Gastroesophageal sphincter (tissue), 4 donors: ENCODE measurements around the gene SAE1. TPM values are rescaled to one million over a fixed set of nuclear protein-coding genes. Genes with fewer than 3 reads are reported as not detected.

Experiments
- ATAC-seq: fragments of 150-250 bp; one replicate; pipeline ENCODE4 v1.9.1; 2016; ENCODE audit warnings: mild to moderate bottlenecking, moderate library complexity
- H3K27ac ChIP-seq, 4 donors: fragments of 200-600 bp; sonication (generic) in 3 of 4; 1 replicate in 3 of 4; 2 replicates in 1 of 4; pipeline ENCODE4 v1.5.1; 2016 to 2019
- H3K27me3 ChIP-seq: fragments of 200-600 bp; sonication (generic); one replicate; pipeline ENCODE4 v1.5.1; 2019
- H3K36me3 ChIP-seq, 2 donors: fragments of 200-600 bp; sonication (generic); one replicate each; pipeline ENCODE4 v1.5.1; 2019; ENCODE audit warnings: control low read depth in 1 of 2
- H3K4me1 ChIP-seq, 3 donors: fragments of 200-600 bp; sonication (generic); 1 replicate in 2 of 3; 2 replicates in 1 of 3; pipeline ENCODE4 v1.5.1; 2016 to 2019; ENCODE audit warnings: control low read depth in 2 of 3
- H3K4me3 ChIP-seq, 2 donors: fragments of 200-600 bp; sonication (generic); one replicate each; pipeline ENCODE4 v1.5.1; 2019; ENCODE audit warnings: mild to moderate bottlenecking in 1 of 2, moderate library complexity in 1 of 2
- H3K9me3 ChIP-seq, 3 donors: fragments of 200-600 bp; sonication (generic); one replicate each; pipeline ENCODE4 v1.5.1; 2017 to 2019; ENCODE audit warnings: control low read depth in 2 of 3
- EP300 ChIP-seq: sonication (generic); formaldehyde crosslinking; IDR thresholded peaks from one replicate; pipeline ENCODE4 v1.6.1; 2017; ENCODE audit warnings: antibody characterized with exemption, mild to moderate bottlenecking
- POLR2A ChIP-seq, 2 donors: fragments of 450-650 bp; IDR thresholded peaks; one replicate each; pipeline ENCODE4 v1.6.1; 2017; ENCODE audit warnings: antibody characterized with exemption in 2 of 2, mild to moderate bottlenecking in 2 of 2, moderate library complexity in 1 of 2
- POLR2AphosphoS5 ChIP-seq: sonication (generic); formaldehyde crosslinking; IDR thresholded peaks from one replicate; pipeline ENCODE4 v1.6.1; 2017; ENCODE audit warnings: antibody characterized with exemption
- WGBS, 2 donors: methylation state at CpG; one replicate each; pipeline ENCODE4 v1.1.5; 2018; ENCODE audit warnings: low coverage in 1 of 2; 5-methylcytosine and 5-hydroxymethylcytosine counted together
- total RNA-seq, 4 donors: library from RNA; depleted of rRNA; stranded (reverse); fragments of >200 nt; gene quantifications; one replicate each; pipeline ENCODE4 v1.1.0, GENCODE V29; 2016
- TF ChIP-seq, protein P1 (sequence below), 4 experiments: fragments of 200-600 bp in 2 of 4; fragments of 450-650 bp in 2 of 4; sonication (generic) in 1 of 4; IDR thresholded peaks; one replicate each; pipeline ENCODE4 v1.5.1; 2017 to 2019; ENCODE audit warnings: antibody characterized with exemption in 4 of 4, mild to moderate bottlenecking in 2 of 4, moderate library complexity in 2 of 4

Gene SAE1
- total RNA-seq, 4 donors from 2014 or later: 134 to 157 (median 153) TPM

DNA sequence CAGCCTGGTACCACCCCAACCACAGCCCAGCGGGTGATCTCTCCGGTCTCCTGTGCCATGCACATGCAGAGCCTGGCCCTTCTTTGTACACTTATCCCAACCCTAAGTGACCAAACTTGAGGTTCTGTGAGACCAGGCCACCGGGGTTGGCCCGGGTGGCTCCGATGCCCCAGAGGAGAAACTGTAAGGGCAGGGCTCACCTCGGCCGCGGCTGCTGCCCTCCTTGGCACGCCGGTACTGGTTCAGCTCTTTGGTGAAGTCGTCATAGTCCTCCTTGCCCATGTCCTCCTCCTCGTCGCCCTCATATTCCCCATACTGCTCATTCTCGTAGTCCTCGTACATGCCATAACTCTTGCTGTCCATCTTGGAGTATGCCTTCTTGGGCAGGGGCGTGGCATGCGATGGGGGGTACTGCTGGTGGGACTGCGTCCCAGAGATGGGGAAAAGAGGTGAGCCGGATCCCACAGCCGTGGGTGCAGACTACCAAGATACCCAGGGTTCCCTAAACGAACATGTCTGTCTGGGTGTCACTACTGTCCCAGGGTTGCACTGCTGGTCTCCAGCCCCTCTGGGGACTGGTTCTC lies 40.8 kb upstream of the SAE1 start:
- TF ChIP-seq, protein P1, sequence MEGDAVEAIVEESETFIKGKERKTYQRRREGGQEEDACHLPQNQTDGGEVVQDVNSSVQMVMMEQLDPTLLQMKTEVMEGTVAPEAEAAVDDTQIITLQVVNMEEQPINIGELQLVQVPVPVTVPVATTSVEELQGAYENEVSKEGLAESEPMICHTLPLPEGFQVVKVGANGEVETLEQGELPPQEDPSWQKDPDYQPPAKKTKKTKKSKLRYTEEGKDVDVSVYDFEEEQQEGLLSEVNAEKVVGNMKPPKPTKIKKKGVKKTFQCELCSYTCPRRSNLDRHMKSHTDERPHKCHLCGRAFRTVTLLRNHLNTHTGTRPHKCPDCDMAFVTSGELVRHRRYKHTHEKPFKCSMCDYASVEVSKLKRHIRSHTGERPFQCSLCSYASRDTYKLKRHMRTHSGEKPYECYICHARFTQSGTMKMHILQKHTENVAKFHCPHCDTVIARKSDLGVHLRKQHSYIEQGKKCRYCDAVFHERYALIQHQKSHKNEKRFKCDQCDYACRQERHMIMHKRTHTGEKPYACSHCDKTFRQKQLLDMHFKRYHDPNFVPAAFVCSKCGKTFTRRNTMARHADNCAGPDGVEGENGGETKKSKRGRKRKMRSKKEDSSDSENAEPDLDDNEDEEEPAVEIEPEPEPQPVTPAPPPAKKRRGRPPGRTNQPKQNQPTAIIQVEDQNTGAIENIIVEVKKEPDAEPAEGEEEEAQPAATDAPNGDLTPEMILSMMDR (IDR thresholded peaks at IDR 0.05): no peak
- TF ChIP-seq POLR2AphosphoS5: no peak
- Histone ChIP-seq H3K4me1 (peaks cover 0 to 22% (median 1%) of the 10 kb centered on the region in 3 donors), H3K36me3 (peaks cover 0 to 95% of the 10 kb centered on the region in 2 donors), H3K9me3 (no peaks in the 10 kb centered on the region), H3K27ac (no peak overlapping the region), H3K27me3 (no peaks in the 10 kb centered on the region), H3K4me3 (no peak overlapping the region)
- no peak for ATAC-seq
- WGBS, 2 donors: 69 to 85% methylated on average over 4 to 5 of the region's 21 CpGs

DNA sequence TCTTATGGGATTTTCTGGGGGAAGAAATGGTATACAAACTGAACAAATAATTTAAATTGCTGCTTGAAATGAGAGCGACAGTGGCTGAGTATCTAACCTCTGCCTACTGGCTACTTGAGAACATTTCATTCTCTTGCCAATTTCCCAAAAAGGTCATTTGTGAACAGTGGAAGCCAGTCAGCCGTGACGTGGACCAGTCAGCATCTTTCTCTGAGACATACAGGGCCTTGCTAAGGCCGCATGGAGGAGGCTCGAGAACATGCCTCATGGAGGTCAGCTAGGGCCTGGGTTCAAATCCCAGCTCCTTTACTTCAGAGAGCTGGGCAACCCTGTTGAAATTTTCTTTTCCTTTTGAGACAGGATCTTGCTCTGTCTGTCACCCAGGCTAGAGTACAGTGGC lies 37.4 kb upstream of the SAE1 start:
- 54 to 67% methylated on average over 4 to 5 of the region's 5 CpGs for WGBS, 2 donors
- Histone ChIP-seq H3K4me1 (peaks cover 0 to 56% (median 18%) of the 10 kb centered on the region in 3 donors), H3K9me3 (no peaks in the 10 kb centered on the region), H3K4me3 (no peak overlapping the region), H3K27ac (peak overlapping the region in 2 of 4 donors; percentile 50 to 61), H3K27me3 (no peaks in the 10 kb centered on the region), H3K36me3 (peaks cover 0 to 61% of the 10 kb centered on the region in 2 donors)
- TF ChIP-seq POLR2A (IDR thresholded peaks at IDR 0.05): no peak
- TF ChIP-seq, protein P1 (IDR thresholded peaks at IDR 0.05): no peak
- TF ChIP-seq POLR2AphosphoS5: no peak
- TF ChIP-seq EP300: no peak
- ATAC-seq: no peak

DNA sequence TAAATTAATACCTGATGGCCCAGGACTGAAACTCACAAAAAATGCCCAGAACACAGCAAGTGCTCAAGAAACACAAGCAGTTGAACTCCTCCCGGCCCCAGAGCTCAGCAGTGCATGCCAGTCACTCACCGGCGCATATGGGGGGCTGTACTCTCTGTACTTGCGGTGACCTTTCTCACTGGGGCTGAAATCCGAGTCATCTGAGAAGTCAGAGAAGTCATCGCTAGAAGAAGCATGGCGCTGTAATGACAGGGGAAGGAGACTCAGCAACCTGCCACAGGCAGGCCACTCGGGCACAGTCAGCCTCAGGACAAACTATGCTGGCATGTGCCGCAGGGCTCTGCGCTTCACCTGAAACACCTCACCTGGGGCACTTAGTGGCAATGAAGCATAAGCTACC lies 36.8 kb upstream of the SAE1 start:
- Histone ChIP-seq H3K36me3 (peaks cover 0 to 55% of the 10 kb centered on the region in 2 donors), H3K27ac (peak overlapping the region in 2 of 4 donors; percentile 50 to 61), H3K4me3 (no peak overlapping the region), H3K9me3 (no peaks in the 10 kb centered on the region), H3K27me3 (no peaks in the 10 kb centered on the region), H3K4me1 (peaks cover 0 to 62% (median 22%) of the 10 kb centered on the region in 3 donors)
- WGBS, 2 donors: 80 to 84% methylated on average over 1 to 9 of the region's 10 CpGs
- ATAC-seq: no peak
- TF ChIP-seq, protein P1 (IDR thresholded peaks at IDR 0.05): no peak
- TF ChIP-seq EP300 (no peak), POLR2A (IDR thresholded peaks at IDR 0.05) (no peak), POLR2AphosphoS5 (no peak)

DNA sequence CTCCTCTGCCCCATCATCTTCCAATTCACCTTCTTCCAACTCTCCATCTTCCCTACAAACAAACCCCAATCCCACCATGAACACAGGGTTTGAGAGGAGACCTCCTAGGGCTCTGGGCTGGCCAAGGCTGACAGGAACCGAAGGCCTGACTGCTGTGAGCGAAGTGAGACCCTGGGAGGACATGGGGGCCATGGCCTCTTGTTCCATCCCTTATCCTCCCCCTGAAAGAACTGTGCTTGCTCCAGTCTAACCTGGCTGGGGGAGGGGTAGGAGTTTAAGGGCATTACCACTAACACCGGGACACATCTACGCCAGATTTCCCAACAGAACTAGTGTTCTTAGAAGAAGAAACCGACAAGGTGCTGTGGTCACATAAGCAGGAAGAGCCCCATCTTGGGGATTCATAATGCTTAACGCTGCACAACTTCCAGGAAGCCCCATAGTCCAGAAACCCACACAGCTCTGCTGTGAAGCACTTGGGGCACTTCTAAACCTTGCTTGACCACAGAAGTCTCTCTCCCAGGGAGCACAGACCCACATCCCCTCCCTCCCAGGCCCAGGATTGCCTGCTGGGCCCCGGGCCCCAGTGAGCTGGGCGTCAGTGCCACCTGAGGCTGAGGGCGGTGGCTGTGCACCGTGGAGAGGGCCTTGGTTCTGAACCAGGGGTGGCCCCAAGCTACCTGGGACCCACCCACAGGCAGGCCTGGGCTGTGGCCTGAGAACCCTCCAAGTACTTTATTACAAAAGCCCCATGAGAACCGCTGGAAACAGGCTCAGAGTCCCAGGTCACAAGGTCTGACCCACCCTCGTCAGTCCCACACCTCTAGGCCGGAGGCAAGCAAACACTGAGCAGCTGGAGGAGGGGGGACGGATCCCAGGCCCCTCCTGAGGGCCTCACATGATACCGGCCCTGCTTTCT lies 35.8 kb upstream of the SAE1 start:
- Histone ChIP-seq H3K27me3 (no peaks in the 10 kb centered on the region), H3K36me3 (peaks cover 0 to 45% of the 10 kb centered on the region in 2 donors), H3K4me3 (no peak overlapping the region), H3K27ac (peak overlapping the region in 3 of 4 donors; percentile 38 to 43 (median 41)), H3K9me3 (no peaks in the 10 kb centered on the region), H3K4me1 (peaks cover 0 to 71% (median 22%) of the 10 kb centered on the region in 3 donors)
- no peak for ATAC-seq
- TF ChIP-seq EP300 (no peak), POLR2A (IDR thresholded peaks at IDR 0.05) (no peak), POLR2AphosphoS5 (no peak)
- TF ChIP-seq, protein P1 (IDR thresholded peaks at IDR 0.05): no peak
- WGBS, 2 donors: 76% methylated on average over 5 of the region's 15 CpGs; no CpG with 5 or more reads in 1 of the 2 donors
